HG03354 (cell line): ENCODE measurements around the gene GMDS.
A peak's percentile ranks its signal among the peaks of the same experiment; 100 is the strongest.

Experiments
- ATAC-seq: cut with Tn5 transposase; IDR thresholded peaks from one replicate; pipeline ENCODE4 v1.9.1; 2021; ENCODE audit warnings: mild to moderate bottlenecking; ENCODE audit not compliant: unreplicated experiment, poor library complexity, severe bottlenecking

Gene GMDS

DNA sequence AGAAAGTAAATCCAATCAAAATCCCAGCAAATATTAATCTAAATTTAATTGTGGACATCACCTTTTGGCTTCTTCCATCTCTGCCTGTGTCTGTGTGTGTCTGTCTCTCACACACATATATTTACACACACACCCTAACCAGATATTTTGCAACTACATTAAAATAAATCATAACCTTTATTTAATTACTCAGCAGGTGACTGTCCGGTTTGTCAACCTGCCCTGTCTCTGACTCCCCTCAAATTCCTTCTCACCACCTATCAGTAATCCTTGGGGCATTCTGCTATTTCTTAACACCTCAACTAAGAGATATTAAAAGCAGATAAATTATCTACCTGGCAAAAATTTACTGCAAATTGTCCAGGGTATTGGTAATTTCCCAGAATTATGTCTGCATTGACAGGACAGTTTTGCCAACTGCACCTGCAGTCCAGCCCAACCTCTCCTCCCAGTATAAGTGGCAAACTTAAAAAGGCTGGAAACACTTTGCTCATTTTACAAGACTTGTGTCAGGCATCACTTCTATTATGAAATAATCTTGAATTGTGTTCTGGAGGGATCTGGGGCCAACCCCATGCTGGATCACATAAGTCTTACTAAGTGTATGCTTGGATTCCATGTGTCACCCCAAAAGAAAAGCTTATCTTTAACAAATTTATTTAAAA lies 216.1 kb downstream of the GMDS start:
- no peak for ATAC-seq

- peak; percentile 81 for ATAC-seq
Measured at GRCh38 chr6:2028457-2029038, 216.9 kb downstream of the GMDS start.

GRCh38 chr6:2026133-2026532 lies 219.3 kb downstream of the GMDS start:
- no peak for ATAC-seq

DNA sequence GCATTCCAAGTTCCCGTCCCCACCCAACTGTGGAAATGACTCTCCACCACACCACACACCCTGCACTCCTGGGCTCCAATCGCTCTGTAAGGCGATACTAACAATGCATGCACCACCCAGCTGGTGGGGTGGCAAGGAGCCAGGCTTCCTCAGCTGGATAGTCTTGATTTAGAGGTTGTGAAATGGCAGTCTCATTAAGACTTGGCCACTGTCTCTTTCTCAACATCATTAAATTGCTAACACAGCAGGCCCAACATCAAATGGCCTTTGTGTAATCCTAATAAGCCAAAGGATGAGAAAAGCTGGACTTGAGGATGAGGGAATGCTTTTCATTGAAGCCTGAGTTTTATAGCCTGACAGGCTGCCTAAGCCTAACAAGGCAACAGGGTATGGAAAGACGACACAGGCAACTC lies 223.7 kb downstream of the GMDS start:
- no peak for ATAC-seq

GRCh38 chr6:2020909-2021308 lies 224.5 kb downstream of the GMDS start:
- no peak for ATAC-seq

- no peak for ATAC-seq
Measured at GRCh38 chr6:2019051-2019450, 226.4 kb downstream of the GMDS start.

DNA sequence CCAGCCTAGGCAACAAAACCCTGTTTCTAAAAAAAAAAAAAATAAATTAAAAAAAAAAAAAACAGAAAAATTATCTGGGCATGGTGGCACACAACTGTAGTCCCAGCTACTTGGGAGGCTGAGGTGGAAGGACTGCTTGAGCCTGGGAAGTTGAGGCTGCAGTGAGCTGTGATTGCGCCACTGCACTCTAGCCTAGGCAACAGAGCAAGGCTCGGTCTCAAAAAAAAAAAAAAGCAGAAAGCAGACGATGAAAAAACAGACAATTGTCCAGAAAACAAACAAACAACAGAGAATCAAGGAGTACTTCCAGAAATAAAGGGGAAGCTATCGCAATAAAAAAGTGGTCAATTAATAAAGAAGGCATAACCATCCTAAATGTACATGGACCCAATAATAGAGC lies 229.4 kb downstream of the GMDS start:
- no peak for ATAC-seq

DNA sequence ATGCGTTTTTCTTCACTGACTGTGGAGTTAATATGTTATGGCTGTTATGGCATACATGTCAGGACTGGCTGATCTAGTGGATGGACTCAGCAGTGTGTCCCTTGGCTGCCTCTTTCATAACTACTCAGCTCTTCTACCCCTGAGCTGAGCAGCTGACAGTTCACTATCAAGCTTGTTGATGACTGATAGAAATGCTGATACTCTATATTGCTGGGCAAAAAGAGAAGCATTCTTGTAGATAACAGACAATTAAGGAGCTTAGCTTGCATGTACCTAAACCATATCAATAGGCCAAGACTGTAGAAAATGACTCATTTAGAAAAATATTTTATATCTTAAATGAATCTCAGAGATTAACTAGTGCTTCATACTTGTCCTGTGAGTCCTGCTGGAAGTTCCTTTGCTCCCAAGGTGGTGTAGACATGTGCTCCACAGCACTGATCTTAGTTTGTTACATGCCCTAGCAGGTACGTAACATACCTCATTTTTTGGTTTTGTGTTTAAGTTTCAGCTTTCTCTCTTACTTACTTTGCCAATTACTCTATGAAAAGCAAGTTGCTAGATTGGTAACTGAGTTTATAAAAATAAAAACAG lies 236.9 kb downstream of the GMDS start:
- no peak for ATAC-seq

GRCh38 chr6:2007165-2007564 lies 238.2 kb downstream of the GMDS start:
- no peak for ATAC-seq

GRCh38 chr6:2004888-2005287 lies 240.5 kb downstream of the GMDS start:
- no peak for ATAC-seq

- ATAC-seq: no peak
Measured at GRCh38 chr6:2000962-2001361, 244.4 kb downstream of the GMDS start.

GRCh38 chr6:1997702-1998101 lies 247.7 kb downstream of the GMDS start:
- no peak for ATAC-seq

DNA sequence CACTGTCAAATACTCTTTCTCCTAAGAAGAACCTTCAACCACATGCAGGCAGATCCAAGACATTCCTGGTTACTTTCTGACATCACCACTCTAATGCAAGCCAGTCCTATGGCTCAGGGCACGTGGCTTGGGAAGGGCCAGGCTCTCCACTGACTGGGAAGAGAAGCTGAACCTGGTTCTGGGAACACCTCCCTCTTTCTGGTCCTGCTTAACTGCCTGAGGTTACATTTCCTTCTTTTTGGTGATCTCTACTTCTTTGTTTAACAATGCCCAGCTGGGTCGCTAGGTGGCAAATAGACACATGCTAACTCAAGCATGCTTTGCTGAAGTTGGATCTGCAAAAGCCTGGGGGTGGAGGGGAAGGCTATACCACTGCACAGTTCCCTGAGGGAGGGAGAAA lies 249.8 kb downstream of the GMDS start:
- ATAC-seq: no peak

DNA sequence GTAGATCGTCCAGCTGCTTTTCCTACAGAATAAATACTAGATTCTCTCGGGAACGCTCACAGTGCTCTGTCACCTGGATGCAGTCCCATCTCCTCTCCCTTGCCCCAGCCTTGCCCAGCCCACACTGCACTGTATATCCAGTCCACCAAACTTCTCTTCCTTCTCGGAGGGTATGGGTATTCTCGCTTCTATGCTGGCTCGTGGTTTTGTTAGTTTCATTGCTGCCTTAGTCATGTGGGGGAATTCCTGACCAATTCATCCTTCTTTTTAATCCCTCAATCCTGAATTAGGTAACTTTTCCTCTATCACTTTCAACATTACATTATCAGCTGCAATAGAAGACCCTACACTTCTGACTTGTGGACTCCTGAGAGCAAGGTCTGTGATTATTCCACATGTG lies 252.4 kb downstream of the GMDS start:
- ATAC-seq: no peak

DNA sequence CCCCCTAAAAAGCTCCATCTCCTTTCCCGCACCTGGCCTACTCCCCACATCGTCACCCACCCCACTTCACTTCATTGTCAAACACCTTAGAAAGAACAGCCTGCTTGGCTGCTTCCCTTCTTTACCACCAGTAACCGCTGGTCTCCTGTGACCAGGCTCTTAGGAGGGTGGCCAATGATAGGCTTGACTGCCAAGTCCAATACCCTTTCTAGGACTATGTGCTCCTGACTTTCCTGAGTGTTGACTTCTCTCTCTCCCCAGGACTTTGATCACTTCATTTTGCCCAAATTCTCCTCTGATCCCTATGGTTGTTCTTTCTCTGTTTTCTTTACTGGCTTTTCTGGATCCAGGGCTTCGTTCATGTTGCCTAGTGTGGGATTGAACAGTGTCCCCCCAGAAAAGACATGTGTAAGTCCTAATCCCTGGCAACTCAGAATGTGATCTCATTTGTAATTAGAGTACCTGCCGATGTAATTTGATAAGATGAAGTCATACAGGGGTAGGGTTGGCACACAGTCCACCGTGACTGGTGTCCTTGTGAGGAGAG lies 254.0 kb downstream of the GMDS start:
- ATAC-seq: no peak

DNA sequence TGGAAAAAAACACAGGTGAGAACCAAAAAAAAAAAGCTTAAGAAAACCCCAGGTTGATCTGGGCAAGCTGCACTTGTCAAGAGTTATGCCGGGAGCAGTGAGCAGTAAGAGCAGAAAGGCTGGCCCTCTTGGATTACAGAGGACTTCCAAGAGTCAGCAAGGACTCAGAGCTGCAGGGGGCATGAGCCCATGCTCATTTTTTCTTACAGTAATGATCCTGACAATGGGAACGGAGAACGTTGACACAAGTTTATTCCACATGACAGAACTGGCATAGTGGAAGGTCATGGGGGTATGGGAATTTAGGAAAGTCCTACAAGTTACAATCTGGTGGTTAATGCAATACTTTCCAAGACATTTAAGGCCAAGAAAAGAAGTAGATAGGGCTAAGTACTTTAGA lies 256.6 kb downstream of the GMDS start:
- no peak for ATAC-seq

DNA sequence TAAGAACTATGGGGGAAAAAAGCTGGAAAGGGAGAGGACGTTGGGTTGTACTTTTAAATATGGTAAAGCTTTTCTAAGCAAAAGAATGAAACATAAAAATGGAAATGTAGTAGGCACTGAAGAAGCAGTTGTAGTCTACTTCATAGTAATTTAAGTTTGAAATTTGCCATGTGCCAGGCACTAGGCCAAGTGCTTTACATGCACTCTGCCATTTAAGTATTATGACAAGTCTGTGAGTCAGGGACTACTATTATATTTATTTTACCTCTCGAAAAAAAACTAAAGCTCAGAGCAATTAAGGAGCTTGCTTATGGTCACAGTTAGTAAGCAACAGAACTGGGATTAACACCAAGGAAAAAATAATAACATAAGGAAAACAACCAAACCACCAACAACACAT lies 257.8 kb downstream of the GMDS start:
- ATAC-seq: no peak

DNA sequence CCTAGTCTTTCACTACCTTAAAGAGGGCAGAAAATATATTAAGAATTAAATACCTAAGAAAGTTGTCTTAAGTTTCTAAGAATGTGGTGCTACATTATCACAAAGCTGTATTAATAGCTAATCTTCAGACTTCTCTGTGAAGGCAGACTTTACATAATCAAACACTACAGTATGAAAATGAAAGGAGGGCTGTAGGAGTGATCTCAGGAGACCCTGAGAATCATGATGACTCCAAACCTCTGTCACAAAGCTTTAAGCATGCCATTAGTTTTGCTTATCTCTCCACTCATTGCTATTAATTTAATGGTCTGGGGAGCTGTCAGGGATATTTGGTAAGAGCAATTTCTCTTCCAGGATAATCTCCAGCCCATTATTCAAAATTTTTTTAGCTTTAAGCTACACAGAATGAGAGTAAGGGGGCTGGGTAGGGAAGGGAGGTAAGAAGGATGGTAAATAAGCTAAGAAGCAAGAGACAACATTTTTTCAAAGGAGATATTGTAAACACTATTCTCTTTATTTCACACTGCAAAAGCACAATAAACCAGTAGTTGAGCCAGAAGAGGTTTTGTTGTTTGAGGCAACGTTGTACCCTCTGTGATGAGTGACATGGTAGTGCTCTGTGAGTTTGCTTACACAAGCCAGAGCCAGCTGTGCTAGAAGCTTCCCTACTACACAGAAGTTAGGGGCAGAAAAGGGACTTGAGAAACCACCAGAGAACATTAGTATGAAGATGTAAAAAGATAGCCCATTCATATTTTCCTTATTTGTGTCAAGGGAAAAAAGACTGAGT lies 258.8 kb downstream of the GMDS start:
- peak; percentile 55 for ATAC-seq

DNA sequence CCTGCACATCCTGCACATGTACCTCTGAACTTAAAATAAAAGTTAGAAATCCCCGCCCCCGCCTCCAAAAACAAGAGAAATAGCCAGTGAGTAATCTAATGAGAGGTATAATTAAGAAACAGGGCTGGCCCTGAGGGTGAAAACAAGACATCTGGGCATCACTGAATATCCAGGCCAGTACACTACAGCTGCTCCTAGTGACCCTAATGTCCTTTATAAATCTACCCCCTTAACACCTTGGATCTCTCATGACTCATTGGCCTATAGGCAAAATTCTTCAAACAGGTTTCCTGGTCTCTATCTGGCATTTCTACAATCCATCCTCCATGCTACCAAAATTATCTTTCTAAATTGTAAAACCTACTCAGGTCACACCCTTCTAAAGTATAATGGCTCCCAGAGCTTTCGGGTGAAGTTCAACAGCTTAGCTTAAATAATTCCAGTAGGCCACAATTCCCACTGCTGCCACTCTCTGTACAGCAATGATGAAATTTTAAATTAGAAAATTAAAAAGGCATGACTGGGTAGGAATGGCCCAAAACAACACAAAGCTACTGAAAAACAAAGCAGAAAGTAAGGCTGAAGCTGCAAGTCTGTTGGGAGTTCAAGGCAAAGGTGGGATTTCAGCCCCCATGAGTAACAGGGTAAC lies 260.9 kb downstream of the GMDS start:
- ATAC-seq: no peak

GRCh38 chr6:1983850-1984249 lies 261.6 kb downstream of the GMDS start:
- ATAC-seq: no peak
